Muscle of arm (tissue), 12 donors: Measurements from ENCODE around the gene GART. TPM values are rescaled to one million over a fixed set of nuclear protein-coding genes. Genes with fewer than 3 reads are reported as not detected.
"Not testable (repeated sequence)": the region's sequence is repeated elsewhere in the genome, so short reads cannot be mapped to it uniquely, and the experiment has no call there.

Experiments
- DNase-seq: peaks from one replicate; pipeline ENCODE4 v3.0.0-alpha.2; 2013
- polyA plus RNA-seq, 12 donors: library from polyadenylated mRNA; unstranded; fragments of 120-200 nt; gene quantifications; one replicate each; pipeline ENCODE4 v1.2.1, GENCODE V29; 2013; ENCODE audit not compliant: insufficient read length in 12 of 12

GART gene
- polyA plus RNA-seq, 12 donors: 42.7 to 129 (median 57.8) TPM; not detected in 1

DNA sequence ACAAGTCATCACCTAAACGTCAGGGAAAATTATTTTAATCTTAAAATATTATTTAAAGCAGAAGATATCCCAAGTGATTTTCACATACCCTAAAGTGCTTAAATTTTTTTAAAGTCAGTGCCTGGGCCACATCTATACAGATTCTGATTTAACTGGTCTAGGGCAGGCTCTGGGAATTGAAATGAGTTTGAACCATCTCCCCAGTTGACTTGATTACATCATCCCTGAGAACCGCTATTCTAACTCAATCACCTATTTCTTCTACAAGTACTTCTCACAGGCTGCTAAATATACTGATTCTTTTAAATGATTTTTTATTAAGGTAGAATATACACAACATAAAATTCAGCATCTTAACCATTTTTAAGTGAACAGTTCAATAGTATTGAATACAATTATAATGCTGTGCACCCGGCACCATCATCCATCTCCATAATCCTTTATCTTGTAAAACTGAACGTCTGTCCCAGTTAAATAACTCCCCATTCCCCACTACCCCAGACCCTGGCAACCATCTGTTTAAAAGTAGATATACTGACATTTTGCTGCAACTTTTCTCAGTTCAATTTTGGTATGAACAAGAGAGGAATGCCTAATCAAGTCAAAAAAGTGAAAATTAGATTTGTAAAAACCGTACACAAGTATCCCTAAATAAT is 19.5 kb downstream of the GART start:
- DNase-seq: no peak

DNA sequence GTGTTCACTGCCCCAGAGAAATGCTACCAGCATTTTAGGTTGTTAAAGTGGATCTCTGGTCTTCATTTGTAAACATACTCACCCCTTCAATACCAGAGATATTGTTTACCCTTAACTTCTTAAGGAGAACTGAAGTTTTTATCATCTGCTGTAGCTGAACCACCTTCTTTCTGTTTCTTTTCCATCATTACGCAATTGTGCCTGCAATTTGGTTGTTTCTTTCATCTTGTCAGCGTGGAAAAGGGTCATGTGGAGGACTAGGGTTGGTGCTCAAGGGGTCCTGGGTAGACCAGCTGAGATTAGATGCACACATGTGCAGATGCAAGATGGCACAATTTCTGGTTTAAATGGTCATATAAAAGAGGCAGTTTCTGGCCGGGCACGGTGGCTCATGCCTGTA is 23.0 kb downstream of the GART start:
- no peak for DNase-seq

DNA sequence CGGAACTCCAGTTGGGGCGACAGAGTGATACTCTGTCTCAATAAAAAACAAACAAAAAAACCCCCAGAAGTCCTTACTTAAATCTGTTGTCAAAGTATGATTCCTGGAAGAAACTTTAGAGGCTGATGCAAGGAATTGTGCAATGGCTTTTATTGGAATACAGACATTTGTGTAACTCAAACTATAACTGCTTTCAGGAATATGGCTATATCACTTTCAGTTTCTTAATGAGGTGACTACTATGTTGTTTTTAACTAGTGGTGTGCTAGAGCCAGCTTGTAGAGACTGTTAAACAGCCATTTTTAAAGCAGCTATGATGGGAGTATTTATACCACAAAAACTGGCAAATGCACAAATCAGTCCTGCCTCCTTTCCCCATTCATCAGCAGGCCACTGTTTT is 27.7 kb downstream of the GART start:
- DNase-seq: no peak

DNA sequence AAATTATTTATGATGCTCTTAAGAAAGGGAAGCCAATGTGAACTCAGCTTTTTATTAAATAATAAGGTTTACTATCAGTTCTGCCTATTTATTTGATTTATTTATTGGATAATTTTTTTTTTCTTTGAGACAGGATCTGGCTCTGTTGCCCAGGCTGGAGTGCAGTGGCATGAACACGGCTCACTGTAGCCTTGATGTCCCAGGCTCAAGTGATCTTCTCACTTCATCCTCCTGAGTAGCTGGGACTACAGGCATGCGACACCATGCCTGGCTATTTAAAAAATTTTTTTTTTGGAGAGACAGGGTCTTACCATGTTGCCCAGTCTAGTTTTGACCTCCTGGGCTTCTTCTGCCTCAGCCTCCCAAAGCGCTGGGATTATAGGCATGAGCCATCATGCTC is 29.4 kb downstream of the GART start:
- DNase-seq: no peak

DNA sequence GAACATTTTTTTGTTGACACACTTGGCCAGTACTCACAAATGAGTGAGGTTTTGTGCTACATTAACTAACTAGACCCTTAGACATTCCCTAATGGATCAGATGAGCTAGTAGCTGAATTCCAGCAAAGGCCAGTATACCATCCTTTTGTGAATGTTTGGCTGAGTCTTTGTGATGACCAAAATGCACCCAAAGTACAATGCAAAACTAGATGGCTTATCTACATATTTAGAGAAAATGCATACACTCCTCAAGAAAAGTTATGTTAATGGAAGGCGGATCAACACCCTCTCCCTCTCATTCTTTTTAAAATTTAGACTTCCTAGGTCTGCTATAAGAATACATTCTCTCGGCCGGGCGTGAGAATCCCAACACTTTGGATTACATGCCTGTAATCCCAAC is 30.3 kb downstream of the GART start:
- DNase-seq: no peak

DNA sequence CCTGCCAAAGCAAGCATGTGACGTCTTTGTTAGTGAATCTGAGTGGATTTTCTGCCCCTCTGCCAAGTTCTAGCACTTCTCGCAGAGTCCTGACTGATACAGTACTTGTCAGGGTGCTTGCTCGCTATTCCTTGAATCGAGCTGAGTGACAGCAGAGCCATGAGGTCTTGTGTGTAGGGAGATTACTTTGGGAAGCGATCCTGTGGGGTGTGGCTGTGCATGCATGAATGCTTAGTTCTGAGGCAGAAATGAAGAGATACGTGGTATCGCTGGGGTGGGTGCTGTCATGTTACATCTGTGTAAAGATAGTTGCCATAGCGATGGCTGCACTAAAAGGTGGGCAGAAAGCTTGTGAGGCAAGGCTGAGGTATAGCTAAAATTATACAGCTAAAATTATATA is 31.1 kb downstream of the GART start:
- no peak for DNase-seq

DNA sequence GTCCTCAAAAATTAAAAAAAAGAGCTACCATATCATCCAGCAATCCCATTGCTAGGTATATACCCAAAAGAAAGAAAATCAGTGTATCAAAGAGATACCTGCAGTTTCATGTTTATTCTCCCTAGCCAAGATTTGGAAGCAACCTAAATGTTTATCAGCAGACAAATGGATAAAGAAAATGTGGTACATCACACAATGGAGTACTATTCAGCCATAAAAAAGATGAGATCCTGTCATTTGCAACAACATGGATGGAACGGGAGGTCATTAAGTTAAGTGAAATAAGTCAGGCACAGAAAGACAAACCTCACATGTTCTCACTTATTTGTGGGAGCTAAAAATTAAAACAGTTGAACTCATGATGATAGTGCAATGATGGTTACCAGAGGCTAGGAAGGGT is 34.9 kb downstream of the GART start:
- not testable (repeated sequence) for DNase-seq

DNA sequence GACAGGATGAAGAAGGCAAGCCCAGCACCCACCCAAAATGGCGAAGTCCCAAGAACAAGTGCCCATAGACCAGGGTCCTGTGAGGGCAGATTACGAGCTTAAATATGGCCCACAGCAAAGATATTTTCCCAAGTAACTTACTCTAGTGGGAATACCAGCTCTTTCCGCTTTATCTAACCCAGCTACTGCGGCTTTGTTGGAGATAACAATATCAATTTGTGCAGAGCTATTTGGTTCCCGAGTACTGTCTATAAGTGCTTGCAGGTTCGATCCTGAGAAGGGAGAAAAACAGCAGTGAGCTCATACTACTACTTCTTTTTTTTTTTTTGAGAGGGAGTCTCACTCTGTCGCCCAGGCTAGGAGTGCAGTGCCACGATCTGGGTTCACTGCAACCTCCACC is 36.1 kb downstream of the GART start:
- no peak for DNase-seq

DNA sequence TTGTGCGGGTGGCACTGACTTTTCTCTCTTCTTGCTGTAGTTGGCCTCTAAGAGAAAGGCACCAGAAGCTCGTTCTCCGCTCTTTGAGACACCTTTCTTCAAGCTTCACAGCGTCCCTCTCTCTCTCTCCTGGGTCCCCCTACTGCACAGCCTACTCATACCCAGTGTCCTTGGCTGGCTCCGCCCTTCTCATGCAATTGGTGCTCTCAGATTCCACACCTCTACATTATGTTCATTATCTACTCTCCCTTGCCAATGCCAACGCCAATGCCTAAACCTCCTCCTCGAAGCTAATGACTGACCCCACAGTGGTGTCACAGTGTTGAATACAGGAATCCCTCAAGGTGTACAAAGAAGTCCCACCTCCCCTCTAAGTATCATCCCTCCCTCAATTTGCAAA is 45.6 kb downstream of the GART start:
- DNase-seq: no peak

DNA sequence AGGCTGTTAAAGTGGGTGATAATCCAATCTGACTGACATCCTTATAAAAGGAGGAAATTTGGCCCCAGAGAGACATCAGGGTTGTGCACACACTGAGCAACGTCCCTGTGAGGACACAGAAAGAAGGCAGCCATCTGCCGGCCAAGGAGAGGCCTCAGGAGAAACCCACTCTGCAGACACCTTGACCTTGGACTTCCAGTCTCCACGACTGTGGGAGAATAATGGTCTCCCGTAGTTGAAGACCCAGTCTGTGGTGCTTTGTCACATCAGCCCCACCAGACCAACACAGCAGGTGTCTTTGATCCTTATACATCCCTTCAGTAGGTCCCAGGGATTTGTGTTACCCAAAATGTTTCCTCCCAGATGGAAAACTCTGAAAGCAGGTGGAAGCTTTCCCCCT is 46.2 kb downstream of the GART start:
- no peak for DNase-seq

DNA sequence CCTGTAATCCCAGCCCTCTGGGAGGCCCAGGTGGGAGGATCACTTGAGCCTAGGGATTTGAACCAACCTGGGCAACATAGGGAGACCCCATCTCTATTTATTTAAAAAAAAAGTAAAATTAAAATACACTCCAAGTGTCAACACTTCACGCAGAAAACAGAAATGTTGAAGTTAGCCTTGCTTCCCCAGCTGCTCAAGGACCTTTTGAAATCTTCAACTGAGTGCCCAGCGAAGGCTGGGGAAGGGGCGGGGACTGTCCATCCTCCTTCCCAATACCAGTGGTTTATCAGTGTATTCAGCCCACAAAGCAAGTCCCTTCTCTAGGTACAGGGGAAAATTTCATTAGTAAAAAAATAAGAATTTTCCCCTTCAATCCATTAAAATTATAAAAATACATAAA is 48.2 kb downstream of the GART start:
- no peak for DNase-seq

DNA sequence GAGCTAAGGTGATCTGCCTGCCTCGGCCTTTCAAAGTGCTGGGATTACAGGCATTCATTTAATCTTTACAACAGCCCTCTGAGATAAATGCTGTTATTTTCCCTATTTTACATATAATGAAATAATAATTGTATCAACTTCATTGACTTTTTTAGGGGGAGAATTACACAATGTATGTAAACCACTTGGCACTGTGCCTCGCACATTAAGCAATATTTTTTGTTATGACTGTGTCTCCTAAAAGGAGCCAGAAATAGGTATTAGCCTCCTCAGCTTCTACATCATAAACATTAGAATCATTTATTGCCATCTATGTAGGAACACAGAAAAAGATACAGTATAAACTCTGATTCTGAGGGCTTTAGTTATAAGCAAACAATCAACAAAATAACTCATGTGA is 49.3 kb downstream of the GART start:
- no peak for DNase-seq

DNA sequence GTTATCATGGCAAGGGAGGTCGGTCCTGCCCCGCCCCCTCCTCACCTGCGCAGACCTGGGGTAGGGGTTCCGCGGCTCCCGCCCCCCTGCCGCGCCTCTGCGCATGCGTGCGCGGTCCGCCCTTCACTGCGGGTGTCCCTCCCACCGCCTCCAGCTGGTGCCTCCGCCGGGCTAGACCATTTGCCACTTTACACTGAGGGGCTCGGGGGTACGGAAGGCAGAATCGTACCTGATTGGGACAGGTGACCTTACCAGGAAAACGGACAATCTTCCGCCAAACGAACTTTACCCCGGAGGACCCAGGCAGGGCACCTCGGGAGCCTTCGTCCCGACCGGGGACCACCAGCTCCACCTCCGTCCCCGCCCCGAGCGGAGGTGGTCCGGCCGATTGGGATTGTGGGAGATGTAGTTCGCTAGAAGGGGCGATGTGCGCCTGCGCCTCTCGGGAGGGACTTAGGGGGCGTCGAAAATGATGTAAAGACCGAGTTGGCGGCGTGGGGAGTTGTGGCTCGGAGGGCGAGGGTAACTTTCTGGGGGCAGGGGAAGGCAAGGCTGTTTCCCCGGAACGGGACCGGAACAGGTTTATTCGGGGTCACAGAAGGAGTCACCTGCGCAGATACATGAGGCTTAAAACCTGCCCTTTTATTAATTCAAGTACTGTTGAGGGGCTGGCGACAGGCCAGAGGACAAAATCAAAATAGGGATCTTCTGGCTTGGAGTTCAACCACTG is 50.4 kb downstream of the GART start, which contains the start of gene DNAJC28:
Gene DNAJC28 (minus strand): TSS at position 344 of the 730 bp plus-strand sequence. CDS start 2,323 bp downstream, outside the sequence.
- DNase-seq: peak; percentile 96

DNA sequence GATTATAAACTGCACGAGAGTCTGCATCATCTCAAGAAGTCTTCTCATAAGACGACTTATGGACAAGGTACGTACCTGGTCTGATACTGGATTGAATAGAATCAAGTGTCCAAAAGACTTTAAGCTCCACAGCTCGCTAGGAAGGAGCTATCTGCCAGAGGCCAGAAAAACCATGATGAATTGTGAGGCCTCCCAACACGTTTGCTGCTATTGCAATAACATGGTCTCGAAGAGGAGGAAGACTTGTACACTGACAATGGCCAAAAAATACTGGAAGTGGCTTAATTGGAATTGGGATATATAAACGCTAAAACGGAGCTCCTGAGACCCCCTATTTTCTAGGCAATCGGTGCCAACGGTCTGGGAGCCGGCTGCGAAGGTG is 50.9 kb downstream of the GART start:
- DNase-seq: no peak

DNA sequence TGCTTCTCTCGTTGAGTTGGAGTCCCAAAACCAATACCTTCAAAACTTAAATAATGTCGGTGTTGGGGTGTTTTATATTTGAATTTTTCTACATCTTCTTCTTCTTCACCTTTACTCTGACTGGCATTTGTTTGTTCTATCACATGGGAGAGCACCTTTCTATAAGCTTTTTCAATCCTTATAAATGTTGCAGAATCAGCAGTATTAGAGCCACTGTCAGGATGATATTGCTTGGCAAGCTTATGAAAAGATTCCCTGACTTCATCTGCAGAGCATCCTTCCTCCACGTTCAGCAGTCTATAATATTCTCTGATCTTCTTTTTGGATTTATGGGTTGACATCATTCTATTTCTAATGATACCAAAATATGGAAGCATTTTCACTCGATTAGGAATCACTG is 53.0 kb downstream of the GART start:
- DNase-seq: no peak

DNA sequence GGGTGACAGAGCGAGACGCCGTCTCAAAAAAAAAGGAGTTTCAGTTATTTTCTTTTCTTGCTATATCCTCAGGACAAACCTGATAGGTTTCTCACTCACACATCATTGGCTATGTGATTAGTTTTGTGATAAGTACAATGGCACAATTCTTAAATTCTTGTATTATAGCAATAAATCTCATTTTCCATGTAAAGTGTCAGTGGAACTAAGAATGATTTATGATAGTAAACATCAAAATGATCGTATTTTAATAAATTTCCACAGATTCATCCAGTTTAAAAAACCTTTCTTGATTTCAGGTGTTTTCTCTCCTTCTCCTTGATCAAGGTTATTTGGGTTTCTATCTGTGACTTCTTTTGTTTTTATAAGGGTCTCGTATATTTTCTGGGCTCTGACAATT is 53.9 kb downstream of the GART start:
- no peak for DNase-seq

DNA sequence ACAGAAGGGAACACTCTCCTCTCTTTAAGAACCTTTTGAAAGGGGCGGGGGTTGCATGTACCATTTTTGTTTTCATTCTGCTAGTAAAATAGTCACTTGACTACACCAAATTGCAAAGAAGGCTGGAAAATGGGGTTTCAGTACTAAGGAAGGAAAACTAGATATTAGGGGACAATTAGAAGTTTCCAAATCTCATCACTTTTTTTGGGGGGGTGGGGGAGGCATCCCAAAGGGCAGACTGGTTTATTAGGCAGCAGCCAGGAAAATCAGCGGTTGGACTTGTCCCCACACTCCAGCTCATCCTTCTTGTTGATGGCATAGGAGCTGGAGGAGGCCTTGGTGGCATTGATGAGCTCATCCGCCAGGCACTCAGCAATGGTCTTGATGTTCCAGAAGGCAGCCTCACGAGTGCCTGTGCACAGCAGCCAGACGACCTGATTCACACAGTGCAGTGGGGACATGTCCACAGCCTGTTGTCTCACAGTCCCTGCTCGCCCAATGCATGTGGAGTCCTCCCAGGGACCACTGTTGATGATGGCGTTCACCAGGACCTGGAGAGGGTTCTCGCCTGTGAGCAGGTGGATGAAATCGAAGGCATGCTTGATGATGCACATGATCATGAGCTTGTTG is 60.5 kb downstream of the GART start:
- DNase-seq: no peak

DNA sequence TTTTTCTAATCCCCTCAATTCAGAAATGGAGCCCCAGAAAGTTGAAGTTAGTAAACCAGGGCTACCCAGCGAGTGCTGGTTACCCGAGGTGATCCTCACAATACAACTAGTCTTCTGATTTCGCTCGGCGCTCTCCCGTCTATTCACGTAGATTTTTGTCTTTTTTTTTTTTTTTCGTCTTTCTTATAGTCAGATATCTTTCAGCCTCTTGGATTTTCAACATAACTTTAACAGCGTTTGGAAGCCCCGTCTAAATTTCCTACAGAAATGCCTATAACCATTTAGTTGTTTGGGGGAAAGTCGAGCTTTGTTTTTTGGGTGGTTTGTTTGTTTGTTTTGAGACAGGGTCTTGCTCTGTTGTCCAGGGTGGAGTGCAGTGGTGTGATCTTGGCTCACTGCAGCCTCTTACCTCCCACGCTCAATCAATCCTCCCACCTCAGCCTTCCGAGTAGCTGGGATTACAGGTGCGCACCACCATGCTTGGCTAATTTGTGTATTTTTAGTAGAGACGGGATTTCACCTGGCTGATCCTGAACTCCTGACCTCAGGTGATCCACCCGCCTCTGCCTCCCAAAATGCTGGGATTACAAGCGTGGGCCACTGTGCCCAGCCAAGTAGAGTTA is 61.3 kb downstream of the GART start:
- DNase-seq: no peak

DNA sequence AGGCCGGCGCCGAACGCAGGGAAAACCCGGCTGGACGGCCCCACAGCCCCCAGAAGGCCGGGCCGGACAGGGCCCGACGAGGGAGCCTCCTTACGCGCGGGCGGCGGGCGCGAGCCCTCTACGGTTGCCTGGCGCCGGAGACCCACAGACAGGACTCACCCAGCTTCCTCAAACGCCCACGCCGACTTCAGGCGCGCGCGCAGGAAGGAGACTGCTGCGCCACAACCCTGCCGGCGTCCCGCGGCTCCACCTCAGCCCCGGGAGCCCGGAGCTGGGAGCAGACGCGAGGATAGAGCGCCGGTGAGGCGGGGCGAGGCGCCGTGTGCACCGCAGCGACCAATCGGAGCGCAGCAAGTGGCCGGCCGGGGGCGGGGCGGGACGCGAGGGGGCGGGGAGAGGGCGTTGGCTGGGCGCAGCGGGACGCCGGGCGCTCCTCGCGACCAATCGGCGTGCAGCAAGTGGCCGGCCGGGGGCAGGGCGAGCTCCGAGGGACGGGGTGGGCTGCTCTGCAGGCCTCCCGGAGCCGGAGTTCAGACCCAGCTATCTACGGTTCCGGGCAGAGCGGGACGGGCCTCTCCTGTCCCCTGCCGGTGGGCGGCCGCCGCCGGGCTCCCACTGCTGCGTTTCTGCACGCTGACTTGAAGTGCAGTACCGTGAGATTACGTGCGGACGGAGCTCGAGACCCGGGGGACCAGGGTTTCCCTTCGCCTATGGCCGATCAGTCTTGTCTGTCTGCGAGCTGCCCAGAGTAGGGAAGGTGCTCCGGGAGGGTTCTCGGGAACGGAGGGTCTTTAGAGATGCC is 62.0 kb downstream of the GART start, which contains the start of gene TMEM50B:
Gene TMEM50B (minus strand): TSS at position 296 of the 802 bp plus-strand sequence. CDS start 11,089 bp downstream, outside the sequence.
- DNase-seq: peak; percentile 94

DNA sequence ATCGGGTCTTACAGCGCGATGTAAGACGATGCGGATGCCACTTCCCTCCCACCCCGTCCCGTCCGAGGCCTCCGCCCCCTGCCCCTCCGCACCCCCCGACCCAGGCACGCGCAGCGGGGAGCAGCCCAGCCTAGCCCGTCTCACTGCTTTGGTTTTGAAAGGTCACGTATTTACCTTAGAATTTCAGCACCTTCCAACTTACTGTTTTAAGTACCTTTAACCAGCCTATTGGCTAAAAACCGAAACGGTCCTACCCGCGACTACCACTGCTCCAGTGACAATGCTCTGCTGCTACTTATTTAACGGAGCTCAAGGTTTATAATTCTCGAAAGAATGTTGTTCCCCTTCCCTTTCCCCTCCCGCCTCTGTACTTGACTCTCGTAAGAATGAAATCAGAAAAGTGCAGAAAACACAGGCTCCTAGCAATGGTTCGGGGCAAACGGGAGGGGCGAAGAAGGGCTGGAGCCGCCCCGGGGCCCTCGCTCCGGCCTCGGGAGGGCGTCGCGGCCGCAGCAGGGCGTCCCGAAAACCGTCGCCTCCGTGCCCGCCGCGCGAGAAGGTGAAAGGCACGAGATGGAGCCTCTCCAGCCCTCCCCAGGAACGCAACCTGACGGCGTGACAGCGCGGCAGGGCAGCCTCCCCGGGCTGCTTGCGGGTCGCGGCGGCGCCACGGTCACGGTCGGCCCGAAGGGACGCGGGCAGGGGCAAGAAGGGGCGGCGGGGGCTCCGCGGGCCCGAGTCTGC is 62.8 kb downstream of the GART start:
- peak; percentile 24 for DNase-seq

DNA sequence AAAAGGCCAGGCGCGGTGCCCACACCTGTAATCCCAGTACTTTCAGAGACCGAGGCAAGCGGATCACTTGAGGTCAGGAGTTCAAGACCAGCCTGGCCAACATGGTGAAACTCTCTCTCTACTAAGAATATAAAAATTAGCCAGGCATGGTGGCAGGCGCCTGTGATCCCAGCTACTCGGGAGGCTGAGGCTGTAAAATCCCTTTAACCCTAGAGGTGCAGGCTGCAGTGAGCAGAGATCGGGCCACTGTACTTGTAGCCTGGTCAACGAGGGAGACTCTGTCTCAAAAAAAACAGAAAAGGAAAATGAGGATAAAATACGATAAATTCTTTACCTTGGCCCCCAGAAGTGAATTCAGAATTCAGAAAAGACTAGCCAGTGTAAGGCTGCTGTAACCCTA is 63.7 kb downstream of the GART start:
- DNase-seq: no peak
